Hepatocyte (in vitro differentiated cells): ENCODE data around the gene CDADC1.

ENCODE experiments used
- CTCF ChIP-seq: fragments of 200-600 bp; sonication (generic); IDR thresholded peaks from 2 replicates; pipeline ENCODE4 v1.5.1; 2016; ENCODE audit warnings: antibody characterized with exemption, mild to moderate bottlenecking; ENCODE audit not compliant: poor library complexity
- EZH2 ChIP-seq: fragments of 200-600 bp; sonication (generic); IDR thresholded peaks from 2 replicates; pipeline ENCODE4 v1.6.1; 2016; ENCODE audit warnings: antibody characterized with exemption, mild to moderate bottlenecking, borderline replicate concordance

GRCh38 chr13:49315756-49316482, 68.2 kb downstream of the CDADC1 start:
- TF ChIP-seq CTCF (no peak), EZH2 (no peak)
